SK-N-MC (cell line): ENCODE results near the gene MFNG.

Source experiments
- EZH2 ChIP-seq: fragments of 200-600 bp; sonication (generic); IDR thresholded peaks from one replicate; pipeline ENCODE4 v1.6.1; 2017; ENCODE audit warnings: antibody characterized with exemption
- POLR2AphosphoS5 ChIP-seq: IDR thresholded peaks from 2 replicates; pipeline ENCODE4 v1.6.1; 2012; ENCODE audit warnings: mild to moderate bottlenecking, low read depth, low read length, borderline replicate concordance

GRCh38 chr22:37517826-37518450 is 31.8 kb upstream of the MFNG start:
- no peak for TF ChIP-seq POLR2AphosphoS5
- no peak for TF ChIP-seq EZH2
